ENCODE measurements around the gene CYBA. TPM values are rescaled to one million over a fixed set of nuclear protein-coding genes. Genes with fewer than 3 reads are reported as not detected.
"Not testable (repeated sequence)": the region's sequence is repeated elsewhere in the genome, so short reads cannot be mapped to it uniquely, and the experiment has no call there.

CYBA gene
- total and polyA plus RNA-seq, 9 donors: 41.9 to 69.3 (median 50.4) TPM

DNA sequence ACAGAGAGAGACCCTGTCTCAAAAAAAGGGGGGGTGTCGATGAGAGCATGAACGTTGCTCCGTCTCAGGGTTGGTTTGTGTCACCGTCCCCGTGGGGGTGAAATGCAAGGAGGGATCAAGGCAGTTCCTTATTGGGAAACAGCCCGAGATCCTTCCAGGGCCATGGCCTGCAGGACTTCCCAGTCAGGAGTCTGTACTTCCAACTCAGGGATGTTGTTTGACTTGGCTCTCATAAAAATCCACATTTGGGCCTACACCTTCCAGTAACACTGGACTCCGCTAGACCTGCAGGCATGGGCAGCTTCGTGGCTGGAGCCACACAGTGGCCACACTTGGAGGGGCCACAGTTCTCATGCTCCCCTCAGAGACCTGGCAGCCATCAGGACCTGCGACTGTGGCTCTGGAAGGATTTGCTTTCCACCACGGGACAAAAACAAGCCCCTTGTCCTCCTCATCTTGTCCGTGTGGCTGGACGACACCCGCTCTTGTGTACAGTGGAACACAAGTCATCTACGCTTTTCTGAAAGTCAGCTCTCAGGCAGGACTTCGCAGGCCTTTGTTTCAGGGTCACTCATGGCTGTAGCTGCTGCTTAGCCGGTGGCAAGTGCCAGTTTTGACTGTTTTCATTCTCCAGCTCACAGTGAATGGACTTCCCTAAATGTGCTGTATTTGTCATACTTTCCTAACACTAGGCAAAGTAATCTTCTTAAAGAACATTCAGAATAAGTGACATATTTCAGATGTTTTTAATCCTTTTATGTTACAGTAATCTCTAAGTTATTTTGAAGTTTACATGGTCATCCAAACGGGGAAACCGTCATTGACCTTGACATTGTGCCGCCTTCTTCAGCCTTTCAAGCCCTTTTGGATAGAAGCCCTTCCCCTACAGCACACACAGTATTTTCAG lies 36.7 kb downstream of the CYBA start:
- Histone ChIP-seq H3K36me3 (ENCODE audit: control insufficient read depth, insufficient read depth, low read length) (peaks cover 66% of the 10 kb centered on the region), H3K27me3 (ENCODE audit: control insufficient read depth, insufficient read depth, low read length) (no peaks in the 10 kb centered on the region), H3K4me1 (ENCODE audit: control insufficient read depth, insufficient read depth, low read length) (peaks cover 23% of the 10 kb centered on the region), H3K9me3 (replicated peaks; ENCODE audit: control insufficient read depth, low read depth, low read length) (no peaks in the 10 kb centered on the region), H3K27ac (ENCODE audit: low read length) (no peak overlapping the region), H3K4me3 (ENCODE audit: low read length) (no peak overlapping the region)
- WGBS (ENCODE audit: insufficient coverage): 86% methylated on average over 18 of the region's 19 CpGs
- no peak for DNase-seq

DNA sequence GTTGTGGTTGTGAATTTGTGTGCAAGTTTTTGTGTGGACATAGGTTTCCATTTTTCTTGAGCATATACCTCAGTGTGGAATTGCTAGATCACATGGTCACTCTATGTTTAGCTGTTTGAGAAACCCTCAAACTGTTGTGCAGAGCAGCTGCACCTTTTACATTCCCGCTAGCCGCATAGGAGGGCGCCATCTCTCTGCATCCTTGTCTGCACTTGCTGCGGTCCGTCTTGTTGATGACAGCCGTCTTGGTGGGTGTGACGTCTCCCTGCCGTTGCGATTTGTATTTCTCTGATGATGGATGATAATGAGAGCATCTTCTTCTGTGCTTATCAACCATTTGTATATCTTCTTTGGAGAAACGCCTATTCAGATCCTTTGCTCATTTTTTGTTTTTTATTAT lies 37.6 kb downstream of the CYBA start:
- Histone ChIP-seq H3K4me3 (ENCODE audit: low read length) (no peak overlapping the region), H3K27ac (ENCODE audit: low read length) (no peak overlapping the region), H3K27me3 (ENCODE audit: control insufficient read depth, insufficient read depth, low read length) (no peaks in the 10 kb centered on the region), H3K4me1 (ENCODE audit: control insufficient read depth, insufficient read depth, low read length) (peaks cover 19% of the 10 kb centered on the region), H3K9me3 (replicated peaks; ENCODE audit: control insufficient read depth, low read depth, low read length) (no peaks in the 10 kb centered on the region), H3K36me3 (ENCODE audit: control insufficient read depth, insufficient read depth, low read length) (peaks cover 63% of the 10 kb centered on the region)
- no peak for DNase-seq
- 92% methylated on average over 4 of the region's 10 CpGs for WGBS (ENCODE audit: insufficient coverage)

DNA sequence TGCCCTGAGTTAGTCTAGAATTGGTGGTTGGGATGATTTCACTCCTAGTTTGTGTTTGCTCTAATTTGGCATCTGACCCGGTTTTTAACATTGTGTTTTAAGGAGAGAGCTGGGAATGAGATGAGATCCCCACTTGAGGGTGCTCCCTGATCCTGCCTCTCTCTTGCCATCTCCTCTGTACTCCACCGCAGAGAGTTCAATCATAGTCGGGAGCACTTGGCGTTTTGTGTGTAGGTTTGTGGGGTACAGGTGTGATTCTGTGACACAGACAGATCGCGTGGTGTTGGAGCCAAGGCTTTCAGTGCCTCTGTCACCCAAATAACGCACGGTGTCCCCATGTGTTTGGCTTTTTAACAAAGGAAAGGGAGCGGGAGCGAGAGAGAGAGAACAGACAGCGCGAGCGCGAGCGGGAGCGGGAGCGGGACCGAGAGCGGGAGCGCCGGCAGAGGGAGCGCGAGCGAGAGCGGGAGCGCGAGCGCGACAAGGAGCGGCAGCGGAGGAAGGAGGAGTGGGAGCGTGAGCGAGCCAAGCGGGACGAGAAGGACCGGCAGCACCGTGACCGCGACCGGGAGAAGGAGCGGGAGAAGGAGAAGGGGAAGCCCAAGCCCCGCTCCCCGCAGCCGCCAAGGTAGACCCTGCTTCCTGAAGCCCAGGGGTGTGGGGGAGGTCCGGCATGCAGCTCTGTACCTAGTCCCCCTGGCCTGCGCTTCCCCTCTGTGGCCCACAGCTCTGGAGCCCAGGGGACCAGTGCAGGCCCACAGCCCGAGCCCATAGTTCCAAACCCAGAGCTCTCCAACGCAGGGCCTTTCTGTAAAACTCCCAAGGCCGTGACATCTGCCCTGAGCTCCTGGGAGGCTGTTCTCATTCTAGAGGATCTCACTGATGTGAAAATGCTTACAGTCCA lies 39.7 kb downstream of the CYBA start:
- H3K4me1 ChIP-seq (ENCODE audit: control insufficient read depth, insufficient read depth, low read length): peaks cover 15% of the 10 kb centered on the region
- no peak for DNase-seq
- H3K4me3 ChIP-seq (ENCODE audit: low read length): no peak overlapping the region
- peaks cover 61% of the 10 kb centered on the region for H3K36me3 ChIP-seq (ENCODE audit: control insufficient read depth, insufficient read depth, low read length)
- no peaks in the 10 kb centered on the region for H3K9me3 ChIP-seq (replicated peaks; ENCODE audit: control insufficient read depth, low read depth, low read length)
- 33% methylated on average over 47 of the region's 49 CpGs for WGBS (ENCODE audit: insufficient coverage)
- no peak overlapping the region for H3K27ac ChIP-seq (ENCODE audit: low read length)
- no peaks in the 10 kb centered on the region for H3K27me3 ChIP-seq (ENCODE audit: control insufficient read depth, insufficient read depth, low read length)

- WGBS (ENCODE audit: insufficient coverage): 58% methylated on average over 4 of the region's 6 CpGs
- H3K27me3 ChIP-seq (ENCODE audit: control insufficient read depth, insufficient read depth, low read length): no peaks in the 10 kb centered on the region
- DNase-seq: no peak
- H3K4me3 ChIP-seq (ENCODE audit: low read length): no peak overlapping the region
- peaks cover 65% of the 10 kb centered on the region for H3K36me3 ChIP-seq (ENCODE audit: control insufficient read depth, insufficient read depth, low read length)
- no peaks in the 10 kb centered on the region for H3K9me3 ChIP-seq (replicated peaks; ENCODE audit: control insufficient read depth, low read depth, low read length)
- H3K27ac ChIP-seq (ENCODE audit: low read length): no peak overlapping the region
- H3K4me1 ChIP-seq (ENCODE audit: control insufficient read depth, insufficient read depth, low read length): peaks cover 9% of the 10 kb centered on the region
Measured at GRCh38 chr16:88610080-88610479, 40.8 kb downstream of the CYBA start.

DNA sequence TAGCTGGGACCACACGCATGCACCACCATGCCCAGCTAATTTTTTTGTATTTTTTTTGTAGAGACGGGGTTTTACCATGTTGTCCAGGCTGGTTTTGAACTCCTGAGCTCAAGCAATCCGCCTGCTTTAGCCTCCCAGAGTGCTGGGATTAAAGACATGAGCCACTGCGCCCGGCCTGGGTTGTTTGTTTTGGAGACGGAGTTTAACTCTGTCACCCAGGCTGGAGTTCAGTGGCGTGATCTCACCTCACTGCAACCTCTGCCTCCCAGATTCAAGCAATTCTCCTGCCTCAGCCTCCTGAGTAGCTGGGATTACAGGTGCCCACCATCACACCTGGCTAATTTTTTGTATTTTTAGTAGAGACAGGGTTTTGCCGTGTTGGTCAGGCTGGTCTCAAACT lies 41.4 kb downstream of the CYBA start:
- not testable (repeated sequence) for H3K27ac ChIP-seq (ENCODE audit: low read length)

GRCh38 chr16:88608076-88608475 lies 42.8 kb downstream of the CYBA start:
- no peaks in the 10 kb centered on the region for H3K9me3 ChIP-seq (replicated peaks; ENCODE audit: control insufficient read depth, low read depth, low read length)
- no peaks in the 10 kb centered on the region for H3K4me1 ChIP-seq (ENCODE audit: control insufficient read depth, insufficient read depth, low read length)
- no peak overlapping the region for H3K27ac ChIP-seq (ENCODE audit: low read length)
- 78% methylated on average over 3 of the region's 6 CpGs for WGBS (ENCODE audit: insufficient coverage)
- H3K27me3 ChIP-seq (ENCODE audit: control insufficient read depth, insufficient read depth, low read length): no peaks in the 10 kb centered on the region
- H3K36me3 ChIP-seq (ENCODE audit: control insufficient read depth, insufficient read depth, low read length): peaks cover 64% of the 10 kb centered on the region
- no peak for DNase-seq
- no peak overlapping the region for H3K4me3 ChIP-seq (ENCODE audit: low read length)

More for the DNA sequence above, 41.4 kb downstream of the CYBA start:
- not testable (repeated sequence) for DNase-seq; H3K9me3 ChIP-seq (replicated peaks; ENCODE audit: control insufficient read depth, low read depth, low read length); H3K27me3 ChIP-seq (ENCODE audit: control insufficient read depth, insufficient read depth, low read length); H3K4me3 ChIP-seq (ENCODE audit: low read length); H3K4me1 ChIP-seq (ENCODE audit: control insufficient read depth, insufficient read depth, low read length)
- WGBS (ENCODE audit: insufficient coverage): 85% methylated on average over 2 of the region's 8 CpGs
- H3K36me3 ChIP-seq (ENCODE audit: control insufficient read depth, insufficient read depth, low read length): peaks cover 70% of the 10 kb centered on the region

DNA sequence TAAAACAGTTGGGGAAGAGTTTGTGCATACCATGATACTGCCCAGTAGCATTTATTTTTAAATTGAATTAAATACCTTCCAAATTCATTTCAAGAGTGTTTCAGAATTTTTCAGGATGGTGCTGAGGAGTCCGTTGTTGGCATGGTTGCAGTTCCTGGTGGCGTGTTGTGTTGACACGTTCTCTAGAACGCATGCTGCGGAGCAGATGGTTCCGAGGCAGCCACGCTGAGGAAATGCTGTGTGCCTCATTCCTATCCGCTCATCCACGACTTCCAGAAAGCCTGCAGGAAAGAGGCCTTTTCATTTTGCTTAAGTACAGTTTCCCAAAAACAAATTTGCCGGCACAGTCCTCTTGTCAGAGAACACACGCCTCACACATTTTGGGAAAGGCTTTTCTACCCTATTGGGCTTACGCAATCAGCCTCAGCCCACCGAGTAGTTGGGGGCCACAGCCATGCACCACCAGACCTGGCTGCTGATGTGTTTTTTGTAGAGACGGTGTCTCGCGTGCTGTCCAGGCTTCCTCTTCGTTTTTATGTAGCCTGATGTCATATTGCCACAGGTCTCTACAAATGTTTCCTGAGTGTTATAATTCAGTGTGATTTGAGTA lies 44.6 kb downstream of the CYBA start:
- H3K4me1 ChIP-seq (ENCODE audit: control insufficient read depth, insufficient read depth, low read length): no peaks in the 10 kb centered on the region
- H3K4me3 ChIP-seq (ENCODE audit: low read length): no peak overlapping the region
- no peaks in the 10 kb centered on the region for H3K27me3 ChIP-seq (ENCODE audit: control insufficient read depth, insufficient read depth, low read length)
- no peaks in the 10 kb centered on the region for H3K9me3 ChIP-seq (replicated peaks; ENCODE audit: control insufficient read depth, low read depth, low read length)
- 86% methylated on average over 16 of the region's 17 CpGs for WGBS (ENCODE audit: insufficient coverage)
- no peak overlapping the region for H3K27ac ChIP-seq (ENCODE audit: low read length)
- DNase-seq: no peak
- peaks cover 65% of the 10 kb centered on the region for H3K36me3 ChIP-seq (ENCODE audit: control insufficient read depth, insufficient read depth, low read length)

GRCh38 chr16:88605186-88606147 lies 45.4 kb downstream of the CYBA start:
- WGBS (ENCODE audit: insufficient coverage): 69% methylated on average over 10 of the region's 20 CpGs
- H3K4me3 ChIP-seq (ENCODE audit: low read length): no peak overlapping the region
- H3K36me3 ChIP-seq (ENCODE audit: control insufficient read depth, insufficient read depth, low read length): peaks cover 66% of the 10 kb centered on the region
- no peaks in the 10 kb centered on the region for H3K27me3 ChIP-seq (ENCODE audit: control insufficient read depth, insufficient read depth, low read length)
- DNase-seq: no peak
- H3K27ac ChIP-seq (ENCODE audit: low read length): no peak overlapping the region
- no peaks in the 10 kb centered on the region for H3K4me1 ChIP-seq (ENCODE audit: control insufficient read depth, insufficient read depth, low read length)
- H3K9me3 ChIP-seq (replicated peaks; ENCODE audit: control insufficient read depth, low read depth, low read length): no peaks in the 10 kb centered on the region

GRCh38 chr16:88602091-88602490 lies 48.8 kb downstream of the CYBA start:
- 86% methylated on average over 7 of the region's 7 CpGs for WGBS (ENCODE audit: insufficient coverage)
- no peak for DNase-seq
- Histone ChIP-seq H3K4me1 (ENCODE audit: control insufficient read depth, insufficient read depth, low read length) (peaks cover 14% of the 10 kb centered on the region), H3K27me3 (ENCODE audit: control insufficient read depth, insufficient read depth, low read length) (no peaks in the 10 kb centered on the region), H3K9me3 (replicated peaks; ENCODE audit: control insufficient read depth, low read depth, low read length) (no peaks in the 10 kb centered on the region), H3K4me3 (ENCODE audit: low read length) (no peak overlapping the region), H3K36me3 (ENCODE audit: control insufficient read depth, insufficient read depth, low read length) (peaks cover 71% of the 10 kb centered on the region), H3K27ac (ENCODE audit: low read length) (no peak overlapping the region)
